CD4-positive, alpha-beta memory T cell (primary cell): ENCODE results near the gene RNASEH2B. TPM values are rescaled to one million over a fixed set of nuclear protein-coding genes. Genes with fewer than 3 reads are reported as not detected.

Experiments used
- CTCF ChIA-PET: fragments of 350-600 bp; sonication (Branson Sonifier 250); formaldehyde crosslinking; loops from one replicate; lab custom pipeline; 2021; ENCODE audit warnings: inconsistent platforms; ENCODE audit not compliant: partially characterized antibody; lab: Charles Lee
- POLR2A ChIA-PET: fragments of 350-600 bp; sonication (Branson Sonifier 250); formaldehyde crosslinking; loops from one replicate; lab custom pipeline; 2021; ENCODE audit not compliant: partially characterized antibody; lab: Charles Lee
- DNase-seq, 5 donors: peaks; one replicate each; pipeline versions ENCODE4 v3.0.0 to v3.0.0-alpha.2; 2020 to 2022; ENCODE audit warnings: mixed read lengths in 1 of 5
- H3K27ac ChIP-seq: one replicate; pipeline ENCODE4 v1.7.0; 2013; ENCODE audit warnings: low read depth, low read length
- H3K27me3 ChIP-seq: 2 replicates; pipeline ENCODE4 v1.7.0; 2013; ENCODE audit warnings: mild to moderate bottlenecking, low read length, moderate library complexity; ENCODE audit not compliant: insufficient read depth
- H3K36me3 ChIP-seq: 2 replicates; pipeline ENCODE4 v1.7.0; 2013; ENCODE audit warnings: mild to moderate bottlenecking, low read length, moderate library complexity; ENCODE audit not compliant: insufficient read depth
- H3K4me1 ChIP-seq: 2 replicates; pipeline ENCODE4 v1.7.0; 2013; ENCODE audit warnings: mild to moderate bottlenecking, low read length, moderate library complexity; ENCODE audit not compliant: insufficient read depth
- H3K4me3 ChIP-seq, 2 donors: one replicate each; pipeline ENCODE4 v1.7.0; 2013; ENCODE audit warnings: low read length in 2 of 2, mild to moderate bottlenecking in 1 of 2
- H3K9me3 ChIP-seq, 2 donors: one replicate each; pipeline ENCODE4 v1.7.0; 2013; ENCODE audit warnings: low read length in 2 of 2, control low read depth in 1 of 2; ENCODE audit not compliant: control insufficient read depth in 1 of 2
- H3K27ac Mint-ChIP-seq, 7 donors: one replicate each; pipeline ENCODE4 v1.8.0; 2020 to 2021; ENCODE audit warnings: mixed read lengths in 7 of 7, mild to moderate bottlenecking in 6 of 7, inconsistent platforms in 3 of 7, moderate library complexity in 3 of 7
- H3K27me3 Mint-ChIP-seq, 2 donors: one replicate each; pipeline ENCODE4 v1.8.0; 2020 to 2021; ENCODE audit warnings: mixed read lengths in 2 of 2
- H3K36me3 Mint-ChIP-seq, 2 donors: one replicate each; pipeline ENCODE4 v1.8.0; 2020 to 2021; ENCODE audit warnings: mixed read lengths in 2 of 2, inconsistent platforms in 1 of 2, mild to moderate bottlenecking in 1 of 2
- H3K4me1 Mint-ChIP-seq, 4 donors: one replicate each; pipeline ENCODE4 v1.8.0; 2020 to 2021; ENCODE audit warnings: mixed read lengths in 4 of 4, mild to moderate bottlenecking in 1 of 4
- H3K4me3 Mint-ChIP-seq, 8 donors: one replicate each; pipeline ENCODE4 v1.8.0; 2020 to 2021; ENCODE audit warnings: mixed read lengths in 8 of 8, mild to moderate bottlenecking in 7 of 8, moderate library complexity in 6 of 8, inconsistent platforms in 3 of 8
- H3K9me3 Mint-ChIP-seq, 8 donors: one replicate each; pipeline ENCODE4 v1.8.0; 2020 to 2021; ENCODE audit warnings: mixed read lengths in 8 of 8, mild to moderate bottlenecking in 5 of 8, inconsistent platforms in 3 of 8, moderate library complexity in 1 of 8
- intact Hi-C: fragments of 100-400 bp; cut with micrococcal nuclease; formaldehyde crosslinking; loops from one replicate; pipeline ENCODE4 v1.15.1; 2023
- polyA plus RNA-seq, 2 donors: library from polyadenylated mRNA; unstranded; fragments of 300-500 nt; fragmentation: Illumina TruSeq; gene quantifications; one replicate each; pipeline ENCODE4 v1.2.3, GENCODE V29; 2021
- total RNA-seq, 2 experiments: library from RNA; stranded (reverse); gene quantifications; one replicate each; pipeline ENCODE4 v1.2.3, GENCODE V29; 2021

Gene RNASEH2B
- total and polyA plus RNA-seq, 4 experiments from 2014 or later = 88.9 to 133 (median 103) TPM

- Mint-ChIP-seq H3K4me1 (peaks cover 8 to 27% (median 14%) of the 10 kb centered on the region in 4 donors), H3K9me3 (peaks cover 0 to 7% (median 5%) of the 10 kb centered on the region in 8 donors), H3K4me3 (peak overlapping the region in 1 of 8 donors; percentile 17), H3K27me3 (no peaks in the 10 kb centered on the region), H3K27ac (peak overlapping the region in 5 of 7 donors; percentile 43 to 91 (median 77)), H3K36me3 (peaks cover 4 to 6% of the 10 kb centered on the region in 2 donors)
- CTCF ChIA-PET = no interaction called here
- no peaks in the 10 kb centered on the region for H3K27me3 ChIP-seq
- no peak overlapping the region for H3K27ac ChIP-seq
- H3K4me1 ChIP-seq = peaks cover 18% of the 10 kb centered on the region
- no peaks in the 10 kb centered on the region for H3K9me3 ChIP-seq
- POLR2A ChIA-PET = no interaction called here
- H3K4me3 ChIP-seq = no peak overlapping the region
- no peaks in the 10 kb centered on the region for H3K36me3 ChIP-seq
- intact Hi-C loops = no loop called here
- DNase-seq = no peak
Measured at GRCh38 chr13:50990818-50991506, 81.4 kb downstream of the RNASEH2B start.

- H3K9me3 ChIP-seq = no peaks in the 10 kb centered on the region
- Mint-ChIP-seq H3K36me3 (peaks cover 4 to 6% of the 10 kb centered on the region in 2 donors), H3K9me3 (peaks cover 0 to 7% (median 5%) of the 10 kb centered on the region in 8 donors), H3K27ac (peak overlapping the region; percentile 34 to 91 (median 82)), H3K4me1 (peaks cover 8 to 27% (median 14%) of the 10 kb centered on the region in 4 donors), H3K27me3 (no peaks in the 10 kb centered on the region), H3K4me3 (peak overlapping the region in 7 of 8 donors; percentile 45 to 71 (median 63))
- H3K27me3 ChIP-seq = no peaks in the 10 kb centered on the region
- peaks cover 18% of the 10 kb centered on the region for H3K4me1 ChIP-seq
- H3K27ac ChIP-seq = no peak overlapping the region
- DNase-seq = peak in 4 of 5 donors; percentile 3 to 31 (median 19)
- POLR2A ChIA-PET = no interaction called here
- no peak overlapping the region for H3K4me3 ChIP-seq
- CTCF ChIA-PET = no interaction called here
- intact Hi-C loops = no loop called here
- H3K36me3 ChIP-seq = no peaks in the 10 kb centered on the region
Measured at GRCh38 chr13:50991579-50992521, 82.3 kb downstream of the RNASEH2B start.

GRCh38 chr13:50993371-50993770 lies 83.8 kb downstream of the RNASEH2B start:
- Mint-ChIP-seq H3K4me3 (no peak overlapping the region), H3K27me3 (no peaks in the 10 kb centered on the region), H3K36me3 (peaks cover 4 to 10% of the 10 kb centered on the region in 2 donors), H3K4me1 (peaks cover 8 to 27% (median 14%) of the 10 kb centered on the region in 4 donors), H3K9me3 (peaks cover 0 to 6% (median 5%) of the 10 kb centered on the region in 8 donors), H3K27ac (peak overlapping the region in 1 of 7 donors; percentile 11)
- no peaks in the 10 kb centered on the region for H3K9me3 ChIP-seq
- ChIA-PET POLR2A (no interaction called here), CTCF (interaction anchor here (1.1 kb wide), 2 partner anchors 18 to 76 kb away, joined by 3 read pairs; no protein-coding TSS in a partner anchor)
- intact Hi-C loops = no loop called here
- no peak for DNase-seq
- H3K4me1 ChIP-seq = peaks cover 18% of the 10 kb centered on the region
- no peak overlapping the region for H3K4me3 ChIP-seq
- H3K27me3 ChIP-seq = no peaks in the 10 kb centered on the region
- H3K36me3 ChIP-seq = no peaks in the 10 kb centered on the region
- H3K27ac ChIP-seq = no peak overlapping the region

- Histone ChIP-seq H3K4me1 (peaks cover 18% of the 10 kb centered on the region), H3K27me3 (no peaks in the 10 kb centered on the region), H3K36me3 (no peaks in the 10 kb centered on the region), H3K9me3 (no peaks in the 10 kb centered on the region), H3K27ac (no peak overlapping the region), H3K4me3 (no peak overlapping the region)
- ChIA-PET POLR2A (no interaction called here), CTCF (interaction anchor here (1.1 kb wide), 2 partner anchors 18 to 76 kb away, joined by 3 read pairs; no protein-coding TSS in a partner anchor)
- no peak overlapping the region for H3K27ac Mint-ChIP-seq
- H3K9me3 Mint-ChIP-seq = peaks cover 0 to 2% (median under 1%) of the 10 kb centered on the region in 8 donors
- H3K4me1 Mint-ChIP-seq = peaks cover 8 to 27% (median 14%) of the 10 kb centered on the region in 4 donors
- no peak for DNase-seq
- H3K27me3 Mint-ChIP-seq = no peaks in the 10 kb centered on the region
- peaks cover 2 to 6% of the 10 kb centered on the region in 2 donors for H3K36me3 Mint-ChIP-seq
- H3K4me3 Mint-ChIP-seq = no peak overlapping the region
- intact Hi-C loops = no loop called here
Measured at GRCh38 chr13:50993934-50994333, 84.3 kb downstream of the RNASEH2B start.

GRCh38 chr13:50994651-50995050 lies 85.1 kb downstream of the RNASEH2B start:
- Mint-ChIP-seq H3K9me3 (no peaks in the 10 kb centered on the region), H3K4me1 (peaks cover 8 to 27% (median 14%) of the 10 kb centered on the region in 4 donors), H3K27me3 (no peaks in the 10 kb centered on the region), H3K36me3 (peaks cover 0 to 4% of the 10 kb centered on the region in 2 donors), H3K4me3 (no peak overlapping the region), H3K27ac (no peak overlapping the region)
- intact Hi-C loops = no loop called here
- Histone ChIP-seq H3K27me3 (no peaks in the 10 kb centered on the region), H3K27ac (no peak overlapping the region), H3K4me3 (no peak overlapping the region), H3K4me1 (peaks cover 18% of the 10 kb centered on the region), H3K9me3 (no peaks in the 10 kb centered on the region), H3K36me3 (no peaks in the 10 kb centered on the region)
- CTCF ChIA-PET = no interaction called here
- DNase-seq = no peak
- POLR2A ChIA-PET = no interaction called here

GRCh38 chr13:50995854-50996253 lies 86.3 kb downstream of the RNASEH2B start:
- no peak overlapping the region for H3K27ac ChIP-seq
- no peaks in the 10 kb centered on the region for H3K9me3 ChIP-seq
- no peaks in the 10 kb centered on the region for H3K36me3 ChIP-seq
- DNase-seq = no peak
- H3K4me3 Mint-ChIP-seq = no peak overlapping the region
- POLR2A ChIA-PET = no interaction called here
- H3K27me3 ChIP-seq = no peaks in the 10 kb centered on the region
- H3K9me3 Mint-ChIP-seq = no peaks in the 10 kb centered on the region
- intact Hi-C loops = no loop called here
- no peak overlapping the region for H3K4me3 ChIP-seq
- CTCF ChIA-PET = no interaction called here
- no peak overlapping the region for H3K27ac Mint-ChIP-seq
- H3K4me1 Mint-ChIP-seq = peaks cover 8 to 21% (median 12%) of the 10 kb centered on the region in 4 donors
- peaks cover 0 to 4% of the 10 kb centered on the region in 2 donors for H3K36me3 Mint-ChIP-seq
- no peaks in the 10 kb centered on the region for H3K27me3 Mint-ChIP-seq
- H3K4me1 ChIP-seq = peaks cover 18% of the 10 kb centered on the region

GRCh38 chr13:50998326-50998725 lies 88.7 kb downstream of the RNASEH2B start:
- H3K9me3 Mint-ChIP-seq = no peaks in the 10 kb centered on the region
- H3K4me1 Mint-ChIP-seq = no peaks in the 10 kb centered on the region
- H3K27ac Mint-ChIP-seq = no peak overlapping the region
- no peaks in the 10 kb centered on the region for H3K9me3 ChIP-seq
- no peak overlapping the region for H3K4me3 Mint-ChIP-seq
- H3K36me3 Mint-ChIP-seq = peaks cover 0 to 4% of the 10 kb centered on the region in 2 donors
- intact Hi-C loops = no loop called here
- no peak overlapping the region for H3K4me3 ChIP-seq
- DNase-seq = no peak
- CTCF ChIA-PET = no interaction called here
- H3K4me1 ChIP-seq = no peaks in the 10 kb centered on the region
- H3K36me3 ChIP-seq = no peaks in the 10 kb centered on the region
- H3K27ac ChIP-seq = no peak overlapping the region
- POLR2A ChIA-PET = no interaction called here
- no peaks in the 10 kb centered on the region for H3K27me3 ChIP-seq
- H3K27me3 Mint-ChIP-seq = peaks cover 0 to 12% of the 10 kb centered on the region in 2 donors
